ENCODE results near the gene WDR12.
"Not testable (repeated sequence)": the region's sequence is repeated elsewhere in the genome, so short reads cannot be mapped to it uniquely, and the experiment has no call there.

DNA sequence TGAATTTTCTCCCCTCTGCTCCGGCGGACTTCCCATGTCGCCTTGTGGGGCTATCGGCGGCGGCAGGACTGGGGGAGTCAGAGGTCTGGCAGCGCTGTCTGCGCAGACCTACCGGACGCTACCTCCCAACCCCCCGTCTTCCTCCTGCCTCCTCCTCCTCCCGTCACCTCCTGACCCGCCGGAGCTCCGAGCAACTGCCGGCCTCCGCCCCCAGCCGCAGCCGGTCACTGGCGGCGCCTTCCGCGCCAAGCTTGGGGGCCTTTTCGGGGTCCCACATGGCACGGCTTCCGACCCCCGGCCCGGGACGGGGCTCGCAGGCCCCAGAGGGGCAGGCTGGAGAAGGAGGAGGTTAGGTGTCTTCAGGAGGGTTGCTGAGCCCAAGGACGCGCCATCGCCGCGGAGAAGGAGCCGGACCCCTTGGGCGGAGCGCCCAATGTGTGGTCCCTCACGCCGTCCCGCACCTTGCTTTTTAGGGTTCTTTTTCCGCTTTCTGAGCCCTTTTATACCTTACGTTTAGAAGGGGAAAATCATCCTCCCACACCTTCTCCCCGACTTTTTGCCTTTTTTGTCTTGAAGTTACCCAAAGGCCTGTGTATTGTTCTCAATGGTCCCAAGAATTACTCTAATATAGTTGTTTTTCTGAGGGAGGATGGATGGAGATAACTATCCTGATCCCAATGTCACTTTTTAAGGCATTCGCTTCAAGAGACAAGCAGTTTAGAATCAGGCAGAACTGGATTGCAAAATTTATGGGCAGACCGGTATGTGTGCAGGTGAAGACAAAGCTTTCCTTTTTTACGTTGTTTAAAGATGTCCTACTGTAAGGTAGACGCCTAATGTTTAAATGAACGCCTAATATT is 1.1 kb upstream of the WDR12 start:
- TF ChIP-seq, protein P1, sequence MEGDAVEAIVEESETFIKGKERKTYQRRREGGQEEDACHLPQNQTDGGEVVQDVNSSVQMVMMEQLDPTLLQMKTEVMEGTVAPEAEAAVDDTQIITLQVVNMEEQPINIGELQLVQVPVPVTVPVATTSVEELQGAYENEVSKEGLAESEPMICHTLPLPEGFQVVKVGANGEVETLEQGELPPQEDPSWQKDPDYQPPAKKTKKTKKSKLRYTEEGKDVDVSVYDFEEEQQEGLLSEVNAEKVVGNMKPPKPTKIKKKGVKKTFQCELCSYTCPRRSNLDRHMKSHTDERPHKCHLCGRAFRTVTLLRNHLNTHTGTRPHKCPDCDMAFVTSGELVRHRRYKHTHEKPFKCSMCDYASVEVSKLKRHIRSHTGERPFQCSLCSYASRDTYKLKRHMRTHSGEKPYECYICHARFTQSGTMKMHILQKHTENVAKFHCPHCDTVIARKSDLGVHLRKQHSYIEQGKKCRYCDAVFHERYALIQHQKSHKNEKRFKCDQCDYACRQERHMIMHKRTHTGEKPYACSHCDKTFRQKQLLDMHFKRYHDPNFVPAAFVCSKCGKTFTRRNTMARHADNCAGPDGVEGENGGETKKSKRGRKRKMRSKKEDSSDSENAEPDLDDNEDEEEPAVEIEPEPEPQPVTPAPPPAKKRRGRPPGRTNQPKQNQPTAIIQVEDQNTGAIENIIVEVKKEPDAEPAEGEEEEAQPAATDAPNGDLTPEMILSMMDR (IDR thresholded peaks at IDR 0.05) = not testable (repeated sequence)
- TF ChIP-seq RAD21 (IDR thresholded peaks at IDR 0.05; ENCODE audit: low read length); GABPA (IDR thresholded peaks at IDR 0.05; ENCODE audit: low read depth); TEAD4 (IDR thresholded peaks at IDR 0.05; ENCODE audit: borderline replicate concordance, insufficient read depth); EP300 (IDR thresholded peaks at IDR 0.05; ENCODE audit: borderline replicate concordance in 1 of 2, low read depth in 1 of 2, low read length in 1 of 2); RCOR1 (IDR thresholded peaks at IDR 0.05; ENCODE audit: low read length); FOXM1 (IDR thresholded peaks at IDR 0.05; ENCODE audit: low read depth); POLR2AphosphoS5 (IDR thresholded peaks at IDR 0.05; ENCODE audit: low read depth, low read length); TAF1 (IDR thresholded peaks at IDR 0.05; ENCODE audit: borderline replicate concordance, low read depth, low read length): not testable (repeated sequence)
- TF ChIP-seq, protein P2, sequence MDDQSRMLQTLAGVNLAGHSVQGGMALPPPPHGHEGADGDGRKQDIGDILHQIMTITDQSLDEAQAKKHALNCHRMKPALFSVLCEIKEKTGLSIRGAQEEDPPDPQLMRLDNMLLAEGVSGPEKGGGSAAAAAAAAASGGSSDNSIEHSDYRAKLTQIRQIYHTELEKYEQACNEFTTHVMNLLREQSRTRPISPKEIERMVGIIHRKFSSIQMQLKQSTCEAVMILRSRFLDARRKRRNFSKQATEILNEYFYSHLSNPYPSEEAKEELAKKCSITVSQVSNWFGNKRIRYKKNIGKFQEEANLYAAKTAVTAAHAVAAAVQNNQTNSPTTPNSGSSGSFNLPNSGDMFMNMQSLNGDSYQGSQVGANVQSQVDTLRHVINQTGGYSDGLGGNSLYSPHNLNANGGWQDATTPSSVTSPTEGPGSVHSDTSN (IDR thresholded peaks at IDR 0.05) = not testable (repeated sequence)
